ENCODE data around the gene PPP5C.

PPP5C gene

DNA sequence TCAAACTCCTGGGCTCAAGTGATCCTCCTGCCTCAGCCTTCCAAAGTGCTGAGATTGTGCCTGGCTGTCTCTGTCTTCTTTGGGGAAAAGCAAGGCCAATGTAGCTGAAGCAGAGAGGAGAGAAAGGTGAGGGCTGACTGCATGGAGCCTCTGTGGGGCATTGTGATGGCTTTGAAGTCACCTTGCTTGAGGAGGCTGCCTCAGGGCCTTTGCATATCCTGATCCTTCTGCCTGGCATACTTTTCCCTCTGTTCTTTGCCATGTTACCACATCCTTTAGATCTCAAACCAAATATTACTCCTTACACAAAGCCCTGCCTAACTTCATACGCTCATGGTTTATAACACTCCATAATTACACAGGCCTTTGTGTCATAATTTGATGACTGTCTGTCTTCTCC is 9.4 kb upstream of the PPP5C start:
- no peak for DNase-seq

DNA sequence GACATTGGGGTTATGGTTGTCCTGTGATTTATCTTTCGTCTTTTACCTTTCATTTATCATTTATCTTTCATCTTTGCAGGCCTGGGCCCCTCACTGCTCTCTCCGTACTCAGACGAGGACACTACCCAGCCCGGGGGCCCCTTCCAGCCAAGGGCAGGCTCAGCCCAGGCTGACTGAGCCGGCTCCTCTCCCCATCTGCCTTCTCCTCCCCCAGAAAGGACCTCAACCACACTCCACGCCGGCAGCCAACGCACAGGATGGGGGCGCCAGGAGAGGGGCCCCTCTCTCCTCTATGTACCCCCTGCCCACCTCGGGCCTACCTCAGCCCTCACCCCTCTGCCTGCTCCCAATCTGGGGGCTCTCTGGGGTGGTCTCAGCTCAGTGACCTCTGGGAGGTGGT is 7.4 kb upstream of the PPP5C start:
- DNase-seq = no peak

DNA sequence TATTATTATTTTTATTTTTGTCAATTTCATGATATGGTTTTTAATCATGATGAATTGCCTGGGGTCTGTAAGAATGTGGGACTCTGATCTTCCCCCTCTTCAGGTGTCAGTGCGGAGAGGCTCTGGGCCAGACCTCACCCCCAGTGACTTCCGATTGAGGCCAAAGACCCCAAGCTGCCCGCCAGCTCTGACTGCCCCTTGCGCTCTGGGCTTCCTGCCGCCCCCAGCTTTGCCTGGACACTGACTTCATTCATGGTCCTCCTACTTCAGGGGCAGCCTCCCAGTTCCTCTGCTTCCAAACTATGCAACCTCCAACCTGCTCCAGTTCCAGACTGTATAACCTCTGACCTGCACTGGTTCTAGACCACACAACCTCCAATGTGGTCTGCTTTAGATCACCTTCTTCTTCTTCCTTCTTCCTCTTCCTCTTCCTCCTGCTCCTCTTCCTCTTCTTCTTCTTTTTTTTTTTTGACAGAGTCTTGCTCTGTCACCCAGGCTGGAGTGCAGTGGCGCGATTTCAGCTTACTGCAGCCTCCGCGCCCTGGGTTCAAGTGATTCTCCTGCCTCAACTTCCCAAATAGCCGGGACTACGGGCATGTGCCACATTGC is 6.7 kb upstream of the PPP5C start:
- DNase-seq = no peak

DNA sequence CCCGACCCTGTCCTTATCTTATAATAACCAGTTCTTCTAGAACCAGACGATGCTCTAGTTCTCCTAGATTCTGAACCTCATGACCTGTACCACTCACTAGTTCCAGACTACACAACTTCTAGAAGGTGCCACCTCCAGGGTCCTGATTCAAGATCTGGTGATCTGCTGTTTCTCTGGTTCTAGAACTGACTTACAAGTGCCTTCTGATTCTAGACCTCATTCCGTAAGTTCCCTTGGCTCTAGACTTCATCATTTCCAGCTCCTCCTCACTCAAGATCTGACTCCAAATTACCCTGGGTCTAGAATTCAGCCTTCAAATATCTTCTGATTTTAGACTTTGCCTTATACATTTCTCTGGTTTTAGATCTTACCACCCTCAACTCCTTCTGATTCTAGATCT is 5.0 kb upstream of the PPP5C start:
- DNase-seq = no peak

DNA sequence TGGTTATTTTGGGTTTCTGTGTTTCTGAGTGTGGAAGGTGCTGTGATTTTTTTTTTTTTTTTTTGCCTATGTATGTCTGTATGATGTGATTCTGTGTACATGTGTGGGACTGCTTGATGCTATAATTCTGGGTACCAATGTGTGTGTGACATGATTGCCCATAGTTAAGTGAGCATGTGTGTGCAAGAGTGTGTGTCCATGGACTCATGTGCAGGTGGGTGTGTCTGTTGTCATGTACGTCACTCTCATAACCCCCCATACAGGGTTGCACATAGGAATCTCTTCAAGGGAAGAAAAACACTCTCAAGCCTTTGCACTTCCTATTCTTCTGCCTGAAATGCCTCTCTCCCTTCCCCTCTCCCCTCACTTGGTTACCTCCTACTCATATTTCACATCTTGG is 2.5 kb upstream of the PPP5C start:
- DNase-seq = no peak

DNA sequence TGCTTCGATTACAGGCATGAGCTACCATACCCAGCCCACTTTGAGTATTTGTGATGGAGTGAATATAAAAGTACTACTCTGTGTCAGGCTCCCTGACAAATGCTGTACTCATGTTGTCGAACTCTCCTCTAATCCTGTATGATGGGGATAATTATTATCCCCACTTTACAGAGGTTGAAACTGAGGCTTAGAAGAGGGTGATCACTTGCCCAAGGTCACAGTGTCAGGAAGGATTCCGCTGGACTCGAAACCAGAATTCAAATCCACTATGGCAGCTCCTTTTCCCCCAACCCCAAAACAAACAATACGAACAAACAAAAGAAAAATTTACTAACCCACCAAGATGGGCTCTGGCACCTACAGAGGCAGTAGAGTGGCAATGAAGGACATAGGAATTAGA is 1.7 kb upstream of the PPP5C start:
- DNase-seq = no peak

DNA sequence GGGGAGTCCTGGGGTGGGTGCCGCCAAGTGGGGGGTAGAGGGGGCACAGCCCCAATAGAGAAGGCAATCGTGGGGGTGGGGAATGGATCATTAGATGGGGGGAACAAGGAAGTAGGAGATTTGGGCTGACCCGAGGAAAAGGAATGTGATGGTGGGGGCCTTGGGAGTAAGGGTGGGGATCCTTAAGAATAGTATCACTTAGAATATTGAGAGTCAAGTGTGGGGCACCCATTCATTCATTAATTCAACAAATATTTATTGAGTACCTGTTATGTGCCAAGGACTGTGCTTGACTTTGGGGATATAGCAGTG is 641 bp downstream of the PPP5C start:
- DNase-seq = no peak

DNA sequence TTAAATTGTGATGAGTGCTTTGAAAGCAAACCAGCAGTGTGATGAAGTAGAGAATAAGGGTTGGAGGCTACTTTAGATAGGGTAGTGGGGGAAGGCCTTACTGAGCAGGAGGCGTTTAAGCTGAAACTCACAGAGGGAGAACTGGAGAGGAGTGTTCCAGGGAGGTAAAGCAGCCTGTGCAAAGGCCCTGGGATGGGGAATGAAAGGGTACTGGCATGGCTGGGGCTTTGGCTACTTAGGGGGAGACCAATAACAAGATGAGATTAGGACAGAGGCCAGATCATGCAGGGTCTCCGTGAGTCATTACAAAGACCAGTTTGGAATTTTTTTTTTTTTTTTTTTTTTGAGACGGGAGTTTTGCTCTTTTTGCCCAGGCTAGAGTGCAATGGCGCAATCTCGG is 1.1 kb downstream of the PPP5C start:
- DNase-seq = no peak

DNA sequence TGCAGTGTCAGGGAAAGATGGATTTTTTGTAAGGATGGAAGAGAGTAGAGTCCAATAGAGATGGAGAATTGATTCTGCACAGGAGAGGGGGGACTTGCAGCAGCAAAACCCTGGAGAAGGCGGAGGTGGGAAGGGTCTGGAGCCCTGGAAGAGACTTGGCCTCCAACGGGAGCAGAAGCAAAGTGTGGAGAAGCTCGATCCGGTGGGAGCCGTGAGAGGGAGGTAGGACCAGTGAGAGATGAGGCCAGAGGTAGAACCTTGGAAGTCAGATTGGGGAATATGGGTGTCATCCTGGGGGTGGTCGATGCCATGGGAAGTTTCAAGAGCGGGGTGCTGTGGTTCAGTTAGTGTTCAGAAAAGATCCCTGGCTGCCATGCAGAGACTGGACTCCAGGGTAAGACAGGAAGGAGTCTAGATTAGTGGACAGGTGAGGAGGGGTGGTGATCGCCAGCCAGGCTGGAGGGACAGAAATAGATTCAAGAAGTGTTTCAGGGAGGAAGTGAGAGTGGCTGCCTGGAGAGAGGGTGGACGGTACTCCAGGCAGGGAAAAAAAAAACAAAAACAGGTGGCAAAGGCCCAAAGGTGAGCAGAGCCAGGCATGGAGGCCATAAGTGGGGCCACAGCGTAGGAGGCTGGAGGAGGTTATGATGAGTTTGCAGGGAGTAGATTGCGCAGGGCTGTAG is 2.6 kb downstream of the PPP5C start:
- DNase-seq = no peak

DNA sequence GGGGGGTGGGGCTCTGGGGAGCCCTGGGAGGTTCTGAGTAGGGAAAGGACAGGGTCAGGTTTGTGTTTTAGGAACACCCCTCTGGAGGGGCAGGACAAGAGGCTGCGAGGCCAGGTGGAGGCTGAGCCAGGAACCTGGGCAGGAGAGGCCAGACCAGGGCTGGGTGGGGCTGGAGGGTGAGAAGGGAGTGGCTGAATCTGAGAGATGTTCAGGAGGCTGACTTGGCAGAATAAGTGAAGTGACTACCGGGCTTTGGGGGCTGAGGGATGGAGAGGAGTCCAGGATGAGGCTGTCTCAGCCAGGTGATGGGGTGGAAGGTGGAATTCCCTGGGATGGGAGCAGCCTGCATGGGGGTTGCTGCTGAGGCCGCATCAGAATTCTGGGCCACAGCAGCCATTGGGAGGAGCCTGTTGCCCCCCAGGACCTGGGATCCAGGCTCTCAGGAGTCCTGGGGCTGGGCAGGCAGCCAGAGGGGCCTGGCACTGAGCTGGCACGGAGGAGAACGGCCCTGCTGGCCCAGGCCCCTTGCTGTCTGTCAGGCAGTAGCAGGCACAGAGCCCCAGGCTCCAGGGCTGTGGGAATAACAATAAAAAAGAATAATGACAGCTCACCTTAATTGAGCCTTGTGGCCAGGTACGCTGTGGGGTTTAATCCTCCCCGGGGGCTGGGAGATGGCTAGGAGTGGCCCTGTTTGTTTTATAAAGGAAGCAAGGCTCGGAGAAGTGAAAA is 3.3 kb downstream of the PPP5C start:
- no peak for DNase-seq

DNA sequence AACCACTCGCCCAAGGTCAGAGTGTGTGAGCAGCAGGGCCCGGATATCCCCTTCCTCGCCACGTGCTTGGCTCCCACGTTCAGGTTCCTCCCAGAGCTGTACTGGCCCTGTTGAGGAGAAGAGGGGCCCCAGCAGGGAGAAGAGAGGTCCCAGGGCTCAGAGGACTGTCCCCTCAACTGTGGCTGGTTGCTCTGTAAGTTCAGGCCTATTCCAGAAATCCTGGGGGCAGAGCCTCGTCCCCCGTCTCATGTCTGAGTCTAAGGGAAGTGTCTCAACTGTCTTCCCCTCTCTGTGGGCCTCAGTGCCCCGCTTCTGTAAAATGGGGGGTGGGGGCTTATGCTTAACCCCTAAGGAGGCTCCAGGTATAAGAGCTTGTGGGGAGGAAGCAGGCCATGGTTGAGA is 3.9 kb downstream of the PPP5C start:
- no peak for DNase-seq

DNA sequence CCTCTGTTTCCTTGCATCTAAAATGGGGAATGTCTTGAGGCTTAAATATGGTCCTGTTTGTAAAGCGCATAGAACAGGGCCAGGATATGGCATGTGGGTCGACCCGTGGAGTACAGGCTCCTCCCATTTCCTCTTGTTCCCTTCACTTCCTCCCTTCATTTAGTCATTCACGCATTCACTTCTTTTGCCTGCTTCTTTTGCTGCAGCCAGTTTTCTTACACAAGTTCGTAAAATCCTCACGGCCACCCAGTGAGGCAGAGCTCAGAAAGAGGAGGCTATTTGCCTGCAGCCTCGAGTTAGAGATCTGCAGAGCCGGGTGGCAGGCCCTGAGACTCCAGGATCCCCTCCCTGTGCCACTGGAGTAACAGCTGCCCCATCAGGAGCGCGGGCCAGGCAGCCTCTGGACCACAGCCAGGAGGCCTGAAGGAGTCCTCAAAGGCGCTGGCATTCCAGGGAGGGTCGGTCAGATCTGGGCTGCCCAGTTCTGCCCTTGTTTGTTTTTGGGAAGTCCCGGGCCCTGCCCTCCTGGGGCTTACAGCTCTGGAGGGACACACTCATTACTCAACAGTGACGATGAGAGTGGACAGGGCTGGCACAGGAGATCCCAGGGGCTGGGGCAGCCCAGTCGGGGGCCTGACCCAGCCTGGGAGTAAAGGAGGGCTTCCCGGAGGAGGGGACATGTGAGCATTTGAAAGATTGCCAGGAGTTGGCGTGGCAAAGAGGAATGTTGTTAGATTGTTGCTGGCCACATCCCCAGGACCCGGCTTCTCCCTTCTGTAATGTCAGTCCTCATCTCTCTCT is 4.6 kb downstream of the PPP5C start:
- no peak for DNase-seq

DNA sequence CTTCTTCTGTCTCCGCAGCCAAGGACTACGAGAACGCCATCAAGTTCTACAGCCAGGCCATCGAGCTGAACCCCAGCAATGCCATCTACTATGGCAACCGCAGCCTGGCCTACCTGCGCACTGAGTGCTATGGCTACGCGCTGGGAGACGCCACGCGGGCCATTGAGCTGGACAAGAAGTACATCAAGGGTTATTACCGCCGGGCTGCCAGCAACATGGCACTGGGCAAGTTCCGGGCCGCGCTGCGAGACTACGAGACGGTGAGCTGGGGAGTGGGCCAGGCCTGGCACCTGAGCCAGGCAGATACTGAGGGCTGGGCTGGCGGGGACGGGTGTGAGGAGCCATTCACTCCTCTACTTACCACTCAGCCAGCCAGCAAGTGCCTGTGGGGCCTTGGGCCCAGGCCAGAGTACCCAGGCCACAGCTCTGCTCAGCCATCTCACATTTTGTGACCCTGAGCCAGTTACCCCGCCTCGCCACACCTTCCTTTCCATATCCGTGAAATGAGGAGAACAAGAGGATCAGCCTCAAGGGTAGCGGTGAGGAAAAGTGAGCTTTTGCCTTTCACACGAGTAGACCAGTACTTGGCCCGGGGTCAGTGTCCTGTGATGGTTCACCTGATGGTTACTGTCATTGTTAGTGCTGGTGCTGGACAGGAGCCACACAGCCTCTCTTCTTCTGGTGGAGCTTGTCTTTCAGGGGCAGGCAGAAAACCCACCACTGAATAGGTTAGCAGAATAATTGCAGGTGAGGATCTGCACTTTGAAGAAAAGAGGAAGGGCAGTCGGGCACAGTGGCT is 7.0 kb downstream of the PPP5C start:
- DNase-seq = no peak

DNA sequence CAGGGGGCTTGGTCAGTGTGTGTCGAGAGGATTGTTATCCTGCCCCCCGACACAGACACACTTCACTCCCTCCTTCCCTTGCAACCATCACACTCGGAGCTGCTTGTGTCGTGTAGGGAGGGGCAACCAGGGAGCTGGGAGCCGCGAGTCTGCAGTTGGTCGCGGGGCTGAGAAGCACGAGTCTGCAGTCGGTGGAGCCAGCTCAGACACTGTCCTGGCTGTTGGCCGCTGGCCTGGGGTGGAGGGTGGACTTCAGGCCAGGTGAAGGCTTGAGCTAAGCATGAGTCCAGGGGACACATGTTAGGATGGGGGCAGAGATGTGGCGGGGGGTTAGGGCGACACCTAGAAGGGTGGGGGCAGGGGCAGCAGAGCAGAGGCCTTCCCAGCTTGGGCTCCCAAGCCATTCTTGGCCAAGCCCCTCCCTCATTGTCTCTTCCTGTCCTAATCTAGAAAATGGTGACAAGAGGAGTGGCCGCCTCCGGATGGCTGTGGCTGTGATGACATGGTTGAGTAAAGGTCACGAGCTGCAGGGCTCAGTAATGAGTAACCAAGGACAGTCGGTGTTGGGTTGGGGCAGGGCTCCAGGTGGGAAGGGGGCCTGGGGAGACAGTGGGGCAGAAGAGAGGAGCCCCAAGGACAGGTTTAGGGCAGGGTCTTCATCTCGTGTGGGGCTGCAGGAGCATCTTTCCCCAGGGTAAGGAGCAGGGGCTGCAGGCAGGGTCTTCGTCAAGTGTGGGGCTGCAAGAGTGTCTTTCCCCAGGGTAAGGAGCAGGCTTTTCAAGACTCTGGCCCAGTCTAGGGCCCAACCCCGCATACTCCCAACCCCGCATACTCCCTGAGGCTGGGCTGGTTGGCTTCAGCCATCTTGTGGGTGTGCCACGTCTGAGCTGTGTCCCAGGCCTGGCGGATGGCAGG is 8.6 kb downstream of the PPP5C start:
- no peak for DNase-seq

DNA sequence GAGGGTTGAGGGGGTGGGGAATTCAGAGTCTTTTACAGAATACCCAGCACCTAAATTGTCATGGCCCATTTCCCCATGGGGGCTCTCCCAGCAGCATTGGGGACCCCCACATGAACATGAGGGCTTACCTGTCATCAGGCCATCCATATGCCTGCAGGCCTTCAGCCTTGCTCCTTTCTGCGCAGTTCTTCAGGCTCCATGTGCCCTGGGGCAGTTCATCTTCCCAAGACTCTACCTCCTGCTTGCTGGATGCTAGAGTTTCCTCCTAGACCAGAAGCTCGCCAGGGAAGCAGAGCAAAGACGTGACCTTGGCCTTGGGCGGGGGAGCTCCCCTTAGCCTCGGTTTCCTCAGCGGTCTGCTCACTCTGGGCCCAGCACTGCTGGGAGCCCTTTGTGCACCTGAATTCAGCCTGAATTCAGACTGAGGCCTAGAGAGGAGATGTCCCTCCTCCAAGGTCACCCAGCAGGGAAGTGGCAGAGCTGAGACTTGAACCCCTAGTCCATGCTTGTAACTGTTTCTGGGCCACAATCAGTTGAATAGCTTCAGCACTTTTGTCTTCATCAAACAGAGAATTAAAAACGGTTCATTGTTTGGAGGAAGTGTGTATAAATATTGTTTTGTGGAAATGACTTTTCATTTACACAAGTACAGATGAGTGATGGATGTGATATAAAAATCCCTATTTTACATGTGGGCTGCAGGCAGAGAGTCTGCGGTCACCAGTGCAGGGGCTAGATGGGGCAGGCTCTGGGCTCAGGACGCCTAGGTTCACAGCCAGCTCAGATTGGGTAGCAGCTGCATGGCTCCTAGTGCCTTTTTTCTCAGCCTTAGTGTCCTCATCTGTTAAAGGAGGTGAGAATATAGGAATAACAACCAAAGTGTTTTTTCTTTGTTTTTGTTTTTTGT is 9.5 kb downstream of the PPP5C start:
- DNase-seq = no peak

DNA sequence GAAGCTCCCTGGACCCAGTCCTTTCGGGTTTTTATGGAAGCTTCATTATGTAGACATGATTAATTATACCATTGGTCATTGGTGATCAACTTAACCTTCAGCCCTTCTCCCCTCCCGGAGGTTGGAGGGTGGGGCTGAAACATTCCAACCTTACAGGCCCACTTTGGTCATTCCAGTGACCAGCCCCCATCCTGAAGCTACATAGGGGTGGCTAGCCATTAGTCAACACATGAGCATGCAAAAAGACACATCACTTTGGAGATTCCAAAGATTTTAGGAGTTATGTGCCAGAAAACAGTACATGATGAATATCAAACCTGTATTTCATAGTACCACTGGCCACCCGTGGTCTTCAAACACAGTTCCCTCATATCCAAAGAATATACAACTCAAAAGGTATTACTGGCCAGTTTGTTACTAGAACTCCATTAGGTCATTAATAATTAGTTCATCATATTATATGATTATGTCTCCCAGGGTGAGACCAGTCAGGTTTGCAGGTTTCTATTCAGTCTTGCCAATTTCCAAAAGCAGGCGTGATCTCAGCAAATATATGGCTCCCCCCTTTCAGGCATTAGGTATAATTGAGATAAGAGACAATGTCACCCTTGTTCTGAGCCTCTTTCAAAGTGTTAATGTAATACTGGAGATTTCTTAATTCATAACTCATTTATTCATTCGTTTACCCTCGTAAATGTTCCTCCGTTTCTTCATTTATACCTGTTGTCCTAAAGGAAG is 11.1 kb downstream of the PPP5C start:
- DNase-seq = no peak

DNA sequence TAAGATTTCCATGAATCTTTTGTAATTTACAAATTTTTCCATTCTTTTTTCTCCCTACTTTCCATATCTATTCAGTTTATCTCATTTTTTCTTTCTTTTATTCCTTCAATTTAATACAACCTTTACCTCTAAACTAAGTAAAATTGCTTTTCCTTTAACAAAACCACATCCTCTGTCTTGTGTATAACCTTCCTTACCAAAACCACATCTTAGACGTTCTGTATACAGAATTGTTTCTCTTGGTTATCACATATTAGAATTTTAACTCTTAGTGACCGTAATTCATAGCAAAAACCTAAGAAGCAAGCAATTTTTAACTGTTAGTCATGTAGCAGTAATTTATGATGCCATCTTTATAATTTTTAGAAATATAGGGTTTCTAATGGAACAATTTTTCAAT is 15.0 kb downstream of the PPP5C start:
- no peak for DNase-seq

DNA sequence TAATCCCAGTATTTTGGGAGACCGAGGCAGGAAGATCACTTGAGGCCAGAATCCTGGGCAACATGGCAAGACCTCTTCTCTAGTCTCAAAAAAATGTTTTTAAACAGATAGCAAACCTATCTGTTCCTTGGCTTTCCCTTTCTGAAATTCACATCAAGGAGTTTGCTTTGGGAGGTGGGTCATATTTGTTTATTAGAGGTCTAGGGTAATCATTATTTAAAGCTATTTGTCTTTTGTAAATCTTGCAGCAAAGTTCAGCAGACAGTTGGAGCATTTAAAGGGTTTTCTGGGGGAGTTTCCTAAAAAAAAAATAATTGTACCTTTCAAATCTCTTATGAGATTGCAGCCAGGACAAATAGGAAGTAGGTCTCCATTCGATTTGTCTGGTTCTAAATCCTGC is 17.5 kb downstream of the PPP5C start:
- no peak for DNase-seq

DNA sequence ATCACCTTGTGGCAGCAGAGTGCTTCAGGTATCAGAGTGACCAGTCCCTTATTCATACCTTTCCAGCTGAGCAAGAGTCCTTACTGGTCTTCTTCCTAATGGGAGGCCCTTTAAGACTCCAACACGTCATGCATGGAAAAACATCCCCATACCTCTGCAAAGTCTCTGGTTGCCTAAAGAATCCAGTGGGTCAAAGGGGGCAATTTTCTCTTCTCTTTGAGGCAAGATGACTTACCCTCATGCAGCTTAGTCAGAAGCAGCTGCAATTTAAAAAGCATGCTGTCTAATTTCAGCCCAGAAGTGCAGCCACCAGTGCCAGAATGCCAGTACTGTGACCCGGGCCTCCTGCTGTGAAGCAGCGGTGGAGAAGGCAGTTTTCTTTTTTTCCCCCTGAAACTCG is 18.7 kb downstream of the PPP5C start:
- no peak for DNase-seq
